VCaP (cell line): ENCODE measurements around the gene USP15.

Experiments used
- H3K27ac ChIP-seq: fragments of 450-650 bp; 2 replicates; pipeline ENCODE4 v1.5.1; 2017
- CTCF ChIP-seq: fragments of 450-650 bp; conservative IDR thresholded peaks from 2 replicates; pipeline ENCODE4 v1.5.1; 2017; ENCODE audit warnings: mild to moderate bottlenecking, moderate library complexity

The USP15 gene

GRCh38 chr12:62258231-62258630, 2.0 kb upstream of the USP15 start:
- no peak for TF ChIP-seq CTCF
- H3K27ac ChIP-seq: no peak overlapping the region; the same call in 1 of the 2 replicates

- H3K27ac ChIP-seq: peak overlapping the region; percentile 94
- TF ChIP-seq CTCF: no peak
Observed at GRCh38 chr12:62258941-62259630, 1.1 kb upstream of the USP15 start.

GRCh38 chr12:62259631-62259992, 592 bp upstream of the USP15 start:
- peak overlapping the region; percentile 94 for H3K27ac ChIP-seq
- TF ChIP-seq CTCF: no peak

GRCh38 chr12:62260733-62261683, 804 bp downstream of the USP15 start:
- H3K27ac ChIP-seq: peak overlapping the region; percentile 94

GRCh38 chr12:62261876-62262517, 1.8 kb downstream of the USP15 start:
- no peak for TF ChIP-seq CTCF

More at GRCh38 chr12:62260733-62261683, 804 bp downstream of the USP15 start:
- TF ChIP-seq CTCF: no peak

GRCh38 chr12:62263232-62263631, 3.0 kb downstream of the USP15 start:
- no peak overlapping the region for H3K27ac ChIP-seq

More at GRCh38 chr12:62261876-62262517, 1.8 kb downstream of the USP15 start:
- H3K27ac ChIP-seq: peak overlapping the region; percentile 94; the same call in 1 of the 2 replicates

More at GRCh38 chr12:62263232-62263631, 3.0 kb downstream of the USP15 start:
- TF ChIP-seq CTCF: no peak
